GM19438 (cell line): ENCODE measurements around the gene UGT3A1.

Experiments used
- ATAC-seq: cut with Tn5 transposase; IDR thresholded peaks from one replicate; pipeline ENCODE4 v1.9.1; 2021; ENCODE audit warnings: low read depth; ENCODE audit not compliant: unreplicated experiment

Gene UGT3A1

DNA sequence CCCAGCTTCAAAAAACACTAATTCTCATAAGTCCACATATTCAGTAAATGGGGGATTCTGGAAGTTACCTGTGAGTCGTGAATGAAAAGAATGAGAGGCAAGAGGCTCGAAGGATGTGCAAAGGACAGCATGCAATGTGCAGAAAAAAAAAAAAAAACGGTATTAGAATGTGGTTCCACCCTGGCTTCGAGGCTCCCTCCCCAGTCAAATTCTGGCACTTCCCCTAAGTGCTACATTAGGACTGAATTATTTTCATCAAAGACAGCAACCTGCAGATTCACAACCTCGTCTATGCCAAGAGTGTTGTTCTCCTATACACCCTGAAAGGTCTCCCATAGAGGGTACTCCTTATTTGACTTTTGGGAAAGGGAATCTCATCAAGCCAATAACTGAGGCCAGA, 69.3 kb downstream of the UGT3A1 start:
- ATAC-seq = no peak

DNA sequence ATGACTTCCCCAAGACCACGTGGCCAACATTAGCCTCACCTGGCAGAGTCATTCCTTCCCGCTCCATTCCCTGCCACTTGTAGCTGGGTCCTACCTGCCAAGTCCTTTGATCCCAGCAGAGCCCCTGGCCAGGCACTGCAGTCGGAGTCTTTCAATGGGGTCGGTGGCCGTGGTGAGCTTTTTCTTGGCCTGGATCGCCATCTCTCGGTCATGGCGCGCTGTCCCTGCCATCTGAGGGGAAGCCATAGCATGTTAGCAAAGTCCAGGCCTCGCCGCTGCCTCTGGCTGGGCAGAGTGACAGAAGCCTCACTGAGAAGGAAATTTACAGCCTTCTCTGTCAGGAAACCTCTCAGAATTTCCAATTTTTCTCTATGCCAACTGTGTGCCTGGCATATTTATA, 70.3 kb downstream of the UGT3A1 start:
- no peak for ATAC-seq

DNA sequence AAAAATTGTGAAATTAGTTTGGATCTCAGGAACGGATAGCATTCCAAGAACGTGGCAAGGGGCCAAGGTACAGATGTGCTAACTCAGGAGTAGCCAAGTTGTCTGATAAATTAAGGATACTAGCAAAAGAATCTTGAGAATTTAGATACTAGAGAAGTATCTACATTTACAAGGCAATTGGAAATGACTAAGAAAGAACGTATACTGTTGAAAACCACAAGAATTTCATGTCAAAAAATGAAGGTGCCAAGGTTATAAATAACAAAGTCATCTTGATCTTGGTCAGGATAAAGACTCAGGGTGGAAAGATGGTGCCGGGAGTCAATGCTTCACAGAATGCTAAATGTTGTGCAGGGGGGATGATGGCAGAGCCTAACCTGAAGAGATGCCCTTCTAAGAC, 72.0 kb downstream of the UGT3A1 start:
- ATAC-seq = no peak

DNA sequence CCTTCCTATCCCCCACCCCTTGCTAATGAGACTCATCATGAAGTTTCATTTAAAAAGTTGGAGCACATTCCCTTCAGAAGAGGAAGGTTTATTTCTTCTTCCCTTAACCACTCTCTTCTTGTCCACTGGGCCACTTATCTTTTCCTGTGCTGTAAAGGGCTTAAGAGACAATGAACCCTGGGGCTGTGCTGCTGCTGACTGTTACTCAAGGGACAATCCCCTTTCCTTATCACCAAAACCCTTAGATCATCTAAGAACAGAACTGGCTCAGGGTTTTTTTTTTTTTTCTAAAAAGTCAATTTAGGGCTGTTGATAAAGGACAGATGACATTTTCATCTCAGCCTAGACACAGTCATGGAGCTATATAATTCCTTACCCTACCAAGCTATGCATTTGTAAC, 82.4 kb downstream of the UGT3A1 start:
- ATAC-seq = no peak

DNA sequence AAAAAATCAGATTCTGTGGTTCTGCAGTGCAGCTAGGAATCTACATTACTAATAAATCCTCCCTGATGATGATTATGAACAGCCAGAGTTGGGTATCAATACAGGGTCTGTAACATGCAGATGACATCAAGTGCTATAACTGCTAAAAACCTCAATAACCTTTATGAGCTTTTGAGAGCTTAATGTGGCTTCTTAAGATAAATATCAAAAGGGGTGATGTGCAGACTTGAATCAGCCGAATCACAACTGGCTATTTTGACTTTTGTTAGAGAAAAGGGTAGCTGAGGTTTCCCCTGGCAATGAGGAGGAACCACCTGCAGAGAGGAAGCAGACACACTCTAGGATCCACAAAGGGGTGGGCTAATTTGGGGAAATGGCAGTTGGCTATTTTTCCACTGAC, 83.0 kb downstream of the UGT3A1 start:
- no peak for ATAC-seq

DNA sequence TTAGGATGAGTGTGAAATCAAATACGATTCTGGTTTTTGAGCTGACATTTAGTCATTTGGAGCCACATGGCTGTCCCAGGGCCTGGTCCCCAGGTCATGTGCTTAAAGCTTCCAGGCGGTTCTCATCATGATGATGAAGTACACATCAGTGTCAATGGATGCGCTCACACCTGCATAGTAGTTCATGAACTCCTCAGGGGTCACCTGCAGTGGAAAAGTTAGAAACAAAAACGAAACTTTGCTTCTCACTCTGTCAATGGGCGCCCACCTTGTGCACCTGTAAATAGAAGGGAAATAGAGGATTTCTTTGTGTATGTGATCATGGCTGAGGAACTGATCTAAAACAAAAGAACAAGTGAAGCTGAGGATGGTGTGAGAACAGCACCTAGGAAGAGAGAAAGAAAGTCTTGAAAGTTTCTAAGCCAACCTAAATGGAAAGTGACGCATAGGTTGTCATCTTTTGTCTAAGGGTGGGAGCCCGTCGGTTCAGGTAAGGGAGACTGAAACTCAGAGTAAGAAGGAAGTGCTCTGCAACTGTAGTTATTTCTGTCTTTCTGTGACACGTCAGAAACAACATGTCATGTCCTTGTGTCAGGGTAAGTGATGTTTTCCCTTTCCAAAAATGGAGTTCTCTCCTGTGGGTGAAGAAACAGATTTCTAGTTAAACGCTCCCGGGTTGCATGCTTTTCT, 86.6 kb downstream of the UGT3A1 start:
- no peak for ATAC-seq

DNA sequence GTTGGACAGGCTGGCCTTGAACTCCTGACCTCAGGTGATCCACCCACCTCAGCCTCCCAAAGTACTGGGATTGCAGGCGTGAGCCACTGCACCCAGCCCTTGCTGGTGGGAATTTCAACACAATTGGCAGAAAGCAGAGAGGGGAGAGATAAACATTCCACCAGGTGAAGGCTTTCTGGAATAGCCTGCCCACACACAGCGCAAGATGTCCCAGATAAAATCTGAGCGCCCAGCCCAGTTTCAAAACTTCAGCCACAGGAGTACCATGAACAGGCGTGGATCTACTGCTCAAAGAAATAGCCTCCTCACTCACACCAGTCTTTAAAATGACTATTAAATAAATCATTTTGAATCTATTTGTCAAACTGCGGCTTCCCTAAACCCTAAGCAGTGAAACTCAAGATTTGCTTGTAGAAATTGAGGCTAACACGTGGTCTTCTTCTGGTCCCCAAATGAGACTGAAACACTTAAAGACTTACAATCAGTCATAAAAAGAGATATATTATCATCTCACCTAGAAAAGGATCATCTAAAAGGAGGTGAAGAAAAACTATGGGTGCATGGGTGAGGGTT, 87.5 kb downstream of the UGT3A1 start:
- no peak for ATAC-seq

DNA sequence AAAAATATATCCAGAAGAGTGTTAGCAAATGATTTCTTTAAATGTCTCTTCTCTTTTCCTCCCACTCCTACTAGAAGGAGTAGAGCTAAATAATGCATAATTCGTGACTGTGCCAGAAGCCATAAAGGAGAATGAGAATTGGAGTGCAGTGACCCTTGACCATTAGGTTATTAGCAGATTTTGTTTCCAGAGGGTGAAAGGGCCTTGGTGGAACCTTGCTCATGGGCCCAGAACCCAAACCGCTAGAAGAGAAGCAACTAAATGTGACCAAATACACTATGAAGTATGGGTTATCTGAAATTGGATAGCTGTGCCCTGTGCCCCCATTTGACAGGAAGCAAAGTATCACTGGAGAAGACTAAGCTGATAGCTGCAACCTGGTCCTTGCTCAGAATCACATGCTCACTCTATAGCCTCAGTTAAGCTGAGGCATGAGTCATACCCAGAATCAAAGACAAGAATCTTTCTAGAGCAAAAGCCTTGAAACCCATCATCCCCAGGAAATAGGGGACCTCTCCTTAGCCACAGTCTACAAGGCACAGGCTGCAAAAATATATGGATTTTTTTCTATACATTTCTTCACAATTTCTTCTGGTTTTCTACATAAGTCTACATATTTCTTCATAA, 89.0 kb downstream of the UGT3A1 start:
- ATAC-seq = no peak
